GM10847 (cell line): ENCODE results near the gene LPGAT1.

Experiments
- POLR2A ChIP-seq: IDR thresholded peaks from 2 replicates; pipeline ENCODE4 v1.6.1; 2011; ENCODE audit not compliant: insufficient read length; ENCODE audit errors: extremely low read depth

LPGAT1 gene

DNA sequence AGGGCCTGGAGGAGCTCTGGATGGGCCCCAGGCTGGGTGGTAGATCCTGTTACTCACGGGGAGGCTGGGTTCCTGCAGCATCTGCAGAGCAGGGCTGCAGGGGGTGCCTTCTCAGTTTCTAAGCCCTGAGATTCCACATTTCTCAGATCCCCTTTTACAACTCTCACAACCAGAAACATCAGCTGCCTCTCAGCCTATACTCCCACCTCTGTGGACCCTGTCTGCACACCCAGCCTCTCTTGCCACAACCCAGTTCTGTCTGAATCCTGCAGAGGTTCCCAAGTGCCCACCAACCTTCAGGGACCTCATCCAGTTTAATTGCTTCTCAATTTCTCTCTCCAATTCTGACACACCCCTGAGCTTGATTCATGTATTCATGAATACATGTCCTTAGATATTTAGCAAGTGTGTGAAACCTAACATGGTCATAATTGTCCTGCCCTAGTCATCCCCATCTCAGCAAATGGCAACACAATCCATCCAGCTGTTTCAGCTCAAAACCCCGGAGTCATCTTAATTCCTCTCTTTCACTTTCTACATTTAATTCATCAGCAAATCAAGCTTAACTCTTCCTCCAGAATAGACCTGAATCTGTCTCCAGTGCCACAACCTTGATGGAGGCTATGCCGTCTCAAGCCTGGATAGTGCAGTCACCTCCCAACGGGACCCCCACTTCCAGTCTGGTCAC lies 98.1 kb downstream of the LPGAT1 start:
- TF ChIP-seq POLR2A: no peak

GRCh38 chr1:211731456-211732292 lies 98.9 kb downstream of the LPGAT1 start:
- TF ChIP-seq POLR2A: no peak

DNA sequence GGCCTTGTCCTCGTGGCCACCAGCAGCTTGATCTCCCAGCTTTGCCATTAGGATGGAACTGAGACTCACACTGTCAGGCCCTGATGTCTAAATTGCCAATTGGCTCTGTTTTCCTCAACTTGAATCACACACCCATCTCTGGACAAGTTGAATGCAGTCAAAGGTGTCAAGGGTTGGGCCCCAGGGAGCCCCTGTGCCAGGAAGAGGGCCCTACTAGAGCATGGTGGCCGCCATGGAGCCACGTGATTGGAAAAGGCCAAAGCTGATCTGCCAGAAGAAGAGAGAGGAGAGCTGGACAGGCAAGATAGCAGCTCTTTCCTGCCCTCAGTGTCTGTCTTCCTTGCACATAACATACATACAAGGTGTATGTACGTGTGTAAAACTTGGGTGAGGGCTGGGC lies 100.2 kb downstream of the LPGAT1 start:
- TF ChIP-seq POLR2A: no peak

DNA sequence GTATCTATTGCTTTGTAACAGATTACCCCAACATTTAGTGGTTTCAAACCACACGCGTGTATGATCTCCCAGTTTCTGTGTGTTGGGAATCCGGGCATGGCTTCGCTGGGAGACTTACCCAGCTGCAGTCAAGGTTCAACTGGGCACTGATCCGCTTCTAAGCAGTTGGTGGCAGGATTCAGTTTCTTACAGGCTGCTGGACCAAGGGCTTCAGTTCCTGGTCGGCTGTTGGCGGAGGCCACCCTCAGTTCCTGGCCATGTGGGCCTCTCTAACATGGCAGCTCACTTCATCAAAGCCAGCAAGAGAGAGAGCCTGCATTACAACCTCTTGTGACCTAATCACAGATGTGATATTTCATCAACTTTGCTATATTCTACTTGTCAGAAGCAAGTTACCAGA lies 101.3 kb downstream of the LPGAT1 start:
- TF ChIP-seq POLR2A: no peak

- TF ChIP-seq POLR2A: no peak
These were observed 104.0 kb downstream of the LPGAT1 start for GRCh38 chr1:211726467-211726995.

- no peak for TF ChIP-seq POLR2A
These were observed 105.8 kb downstream of the LPGAT1 start for GRCh38 chr1:211724687-211725196.

- no peak for TF ChIP-seq POLR2A
These were observed 107.3 kb downstream of the LPGAT1 start for GRCh38 chr1:211723273-211723672.

DNA sequence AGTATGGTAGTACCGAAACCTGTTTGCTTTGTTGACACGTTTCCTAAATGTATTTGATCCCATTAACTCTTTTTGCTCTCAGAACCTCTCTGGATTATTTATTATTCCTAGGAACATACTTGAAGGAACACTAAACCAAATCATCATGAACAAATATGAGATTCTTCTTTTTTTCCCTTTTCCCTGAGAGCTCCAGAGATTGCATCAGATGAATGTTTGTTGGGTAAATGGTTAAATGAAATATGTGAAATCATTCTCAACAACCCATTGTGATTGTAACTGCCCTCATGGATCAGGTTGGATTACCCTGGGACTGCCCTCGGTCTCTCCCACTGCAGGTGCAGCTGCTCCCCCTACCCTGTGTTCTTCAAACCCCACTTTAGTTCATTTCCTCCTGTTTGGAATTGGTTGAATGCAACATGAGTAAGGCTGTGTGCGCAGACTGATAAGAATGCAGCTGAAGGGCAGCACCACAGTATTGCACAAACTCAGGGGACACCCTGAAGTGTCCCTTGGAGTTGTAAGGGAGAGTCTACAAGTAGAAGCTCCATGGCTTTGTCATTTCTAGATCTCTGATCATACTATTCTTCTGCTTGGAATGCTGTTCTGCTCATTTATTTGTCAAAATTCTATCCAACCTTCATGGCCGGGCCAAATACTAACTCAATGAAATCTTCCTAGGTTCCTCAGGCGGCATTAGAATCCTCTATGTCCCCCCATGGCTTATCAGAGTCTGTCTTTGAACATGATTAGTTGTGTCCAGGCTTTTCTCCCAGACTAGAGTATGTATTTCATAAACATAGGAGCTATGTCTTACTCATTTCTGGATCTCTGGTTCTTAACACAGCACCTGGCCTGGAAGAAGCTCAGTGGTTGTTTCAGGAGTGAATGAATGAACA lies 108.0 kb downstream of the LPGAT1 start:
- no peak for TF ChIP-seq POLR2A

GRCh38 chr1:211715971-211716370 lies 114.6 kb downstream of the LPGAT1 start:
- no peak for TF ChIP-seq POLR2A

DNA sequence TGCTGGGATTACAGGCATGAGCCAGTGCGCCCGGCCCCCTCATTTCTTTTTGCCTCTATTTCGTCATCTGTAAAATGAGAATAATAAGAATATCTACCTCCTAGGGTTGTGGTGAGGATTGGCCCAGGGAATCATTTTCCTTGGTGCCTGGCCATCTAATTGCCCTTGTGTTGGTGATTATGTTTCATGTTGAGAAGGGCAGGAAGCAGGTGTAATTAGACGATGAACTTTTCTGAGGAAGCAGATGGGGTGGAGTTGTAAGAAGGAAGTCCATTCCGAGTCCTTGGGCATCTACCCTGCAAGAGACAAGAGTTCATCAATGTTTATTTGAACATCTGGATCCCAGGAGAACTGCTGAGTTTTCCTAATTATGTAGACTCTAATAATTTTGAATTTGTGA lies 116.4 kb downstream of the LPGAT1 start:
- TF ChIP-seq POLR2A: no peak

DNA sequence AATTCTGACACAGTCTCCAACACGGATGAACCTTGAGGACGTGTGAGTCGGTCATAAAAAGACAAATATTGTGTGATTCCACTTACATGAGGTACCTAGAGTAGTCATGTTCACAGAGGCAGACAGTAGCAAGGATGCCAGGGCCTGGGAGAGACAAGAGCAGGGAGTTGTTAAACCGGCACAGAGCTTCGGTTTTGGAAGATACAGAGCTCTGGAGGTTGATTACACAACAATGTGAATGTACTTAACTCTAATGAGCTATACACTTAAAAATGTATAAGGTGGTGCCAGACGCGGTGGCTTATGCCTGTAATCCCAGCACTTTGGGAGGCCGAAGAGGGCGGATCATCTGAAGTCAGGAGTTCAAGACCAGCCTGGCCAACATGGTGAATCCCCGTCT lies 117.3 kb downstream of the LPGAT1 start:
- TF ChIP-seq POLR2A: no peak

DNA sequence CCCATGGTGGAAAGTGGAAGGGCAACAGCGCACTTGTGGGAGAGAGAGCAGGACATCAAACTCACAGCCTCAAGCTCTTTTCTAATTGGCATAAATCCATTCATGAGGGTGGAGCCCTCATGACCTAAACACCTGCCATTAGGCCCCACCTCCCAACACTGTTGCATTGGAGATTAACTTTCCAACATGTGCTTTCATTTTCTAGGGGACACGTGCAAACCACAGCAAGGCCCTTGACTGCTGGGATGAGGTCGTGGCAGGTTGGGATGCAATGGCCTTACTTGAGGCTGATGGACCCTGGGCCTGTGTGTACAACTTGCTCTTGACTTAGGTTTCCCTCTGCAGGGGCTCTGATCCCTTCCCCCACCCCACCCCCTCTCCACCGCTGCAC lies 119.3 kb downstream of the LPGAT1 start:
- no peak for TF ChIP-seq POLR2A

DNA sequence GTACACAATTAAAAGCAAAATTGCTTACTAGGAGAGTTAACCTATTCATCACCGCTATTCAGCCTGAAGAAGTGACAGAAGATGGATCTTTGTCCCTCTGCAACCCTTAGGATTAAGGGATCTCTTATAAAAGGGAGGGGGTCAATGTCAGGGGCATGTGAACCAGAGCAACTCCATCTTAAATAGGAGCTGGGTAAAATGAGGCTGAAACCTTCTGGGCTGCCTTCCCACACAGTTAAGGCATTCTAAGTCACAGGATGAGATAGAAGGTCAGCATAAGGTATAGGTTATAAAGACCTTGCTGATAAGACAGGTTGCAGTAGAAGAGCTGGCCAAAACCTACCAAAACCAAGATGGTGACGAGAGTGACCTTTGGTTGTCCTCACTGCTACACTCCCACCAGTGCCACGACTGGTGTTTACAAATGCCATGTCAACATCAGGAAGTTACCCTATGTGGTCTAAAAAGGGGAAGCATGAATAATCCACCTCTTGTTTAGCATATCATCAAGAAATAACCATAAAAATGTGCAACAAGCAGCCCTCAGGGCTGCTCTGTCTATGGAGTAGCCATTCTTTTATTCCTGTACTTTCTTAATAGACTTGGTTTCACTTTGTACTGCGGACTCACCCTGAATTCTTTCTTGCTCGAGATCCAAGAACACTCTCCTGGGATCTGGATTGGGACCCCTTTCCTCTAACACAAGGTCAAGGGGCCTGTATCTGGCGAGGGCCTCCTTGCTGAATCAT lies 119.8 kb downstream of the LPGAT1 start:
- no peak for TF ChIP-seq POLR2A

DNA sequence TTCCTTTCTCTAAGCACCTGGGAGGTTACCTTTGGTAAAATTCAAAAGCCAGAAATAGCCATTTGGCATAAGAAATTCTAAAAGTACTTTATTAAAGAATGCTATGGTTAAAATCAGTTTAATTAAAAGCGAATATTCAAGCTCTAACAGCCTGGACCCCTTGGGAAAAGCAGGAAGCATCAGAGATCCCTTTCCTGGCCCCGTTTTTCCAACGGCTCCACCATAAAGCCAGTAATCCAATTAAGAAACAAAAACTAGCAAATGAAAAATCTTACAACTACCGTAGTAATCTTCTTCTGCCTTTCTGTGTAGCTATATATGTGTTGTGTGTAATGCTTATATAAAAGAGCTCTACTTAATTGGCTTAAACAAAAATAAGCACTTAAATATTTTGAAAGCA lies 121.6 kb downstream of the LPGAT1 start:
- no peak for TF ChIP-seq POLR2A
